CD4-positive, CD25-positive, alpha-beta regulatory T cell (primary cell): ENCODE measurements around the gene DCLK2. TPM values are rescaled to one million over a fixed set of nuclear protein-coding genes. Genes with fewer than 3 reads are reported as not detected.

Experiments used
- ATAC-seq, 2 donors: fragments of 150-1000 bp; cut with Tn5 transposase; one replicate each; pipeline ENCODE4 v1.10.0; 2021; ENCODE audit warnings: low read depth in 2 of 2, moderate number of reproducible peaks in 2 of 2, moderate library complexity in 1 of 2
- DNase-seq, 3 donors: peaks; one replicate each; pipeline versions ENCODE4 v3.0.0 to v3.0.0-alpha.2; 2012 to 2022; ENCODE audit warnings: mixed read lengths in 1 of 3
- H3K27ac ChIP-seq: one replicate; pipeline ENCODE4 v1.7.0; 2013; ENCODE audit warnings: mild to moderate bottlenecking, low read length; ENCODE audit not compliant: insufficient read depth, poor library complexity, severe bottlenecking
- H3K27me3 ChIP-seq: one replicate; pipeline ENCODE4 v1.7.0; 2013; ENCODE audit warnings: low read length; ENCODE audit not compliant: control insufficient read depth, insufficient read depth
- H3K36me3 ChIP-seq: one replicate; pipeline ENCODE4 v1.7.0; 2013; ENCODE audit warnings: mild to moderate bottlenecking, low read length, moderate library complexity; ENCODE audit not compliant: control insufficient read depth, insufficient read depth
- H3K4me1 ChIP-seq: 2 replicates; pipeline ENCODE4 v1.7.0; 2013; ENCODE audit warnings: mild to moderate bottlenecking, low read length; ENCODE audit not compliant: insufficient read depth, control insufficient read depth, poor library complexity, severe bottlenecking
- H3K4me3 ChIP-seq: one replicate; pipeline ENCODE4 v1.7.0; 2013; ENCODE audit warnings: low read depth, mild to moderate bottlenecking, low read length, moderate library complexity
- H3K9me3 ChIP-seq, 2 experiments: 1 replicate in 1 of 2; 2 replicates in 1 of 2; pipeline ENCODE4 v1.7.0; 2013; ENCODE audit warnings: low read length in 2 of 2, mild to moderate bottlenecking in 1 of 2, moderate library complexity in 1 of 2; ENCODE audit not compliant: control insufficient read depth in 2 of 2
- H3K27ac Mint-ChIP-seq, 3 donors: one replicate each; pipeline ENCODE4 v1.8.0; 2020 to 2022; ENCODE audit warnings: mild to moderate bottlenecking in 3 of 3, mixed read lengths in 3 of 3, moderate library complexity in 2 of 3
- H3K27me3 Mint-ChIP-seq: one replicate; pipeline ENCODE4 v1.8.0; 2022; ENCODE audit warnings: mild to moderate bottlenecking, mixed read lengths
- H3K36me3 Mint-ChIP-seq: one replicate; pipeline ENCODE4 v1.8.0; 2020; ENCODE audit warnings: mixed read lengths
- H3K4me1 Mint-ChIP-seq, 4 donors: one replicate each; pipeline ENCODE4 v1.8.0; 2020 to 2022; ENCODE audit warnings: mixed read lengths in 4 of 4, mild to moderate bottlenecking in 1 of 4
- H3K4me3 Mint-ChIP-seq, 4 donors: one replicate each; pipeline ENCODE4 v1.8.0; 2020 to 2022; ENCODE audit warnings: mild to moderate bottlenecking in 4 of 4, mixed read lengths in 4 of 4, moderate library complexity in 3 of 4
- H3K9me3 Mint-ChIP-seq, 7 donors: one replicate each; pipeline ENCODE4 v1.8.0; 2020 to 2022; ENCODE audit warnings: mixed read lengths in 7 of 7, mild to moderate bottlenecking in 3 of 7, moderate library complexity in 2 of 7
- polyA plus RNA-seq, 4 donors: library from polyadenylated mRNA; unstranded; fragments of 300-500 nt; fragmentation: Illumina TruSeq; gene quantifications; one replicate each; pipeline ENCODE4 v1.2.3, GENCODE V29; 2021
- total RNA-seq: library from RNA; stranded (reverse); gene quantifications from one replicate; pipeline ENCODE4 v1.2.3, GENCODE V29; 2022

DCLK2 gene
- total and polyA plus RNA-seq, 5 donors from 2014 or later: 0.12 TPM; not detected in 4

GRCh38 chr4:150253416-150253815 lies 175.2 kb downstream of the DCLK2 start:
- H3K4me3 Mint-ChIP-seq: no peak overlapping the region
- DNase-seq (no peak), ATAC-seq (peak in 1 of 2 donors; percentile 6)
- H3K27ac Mint-ChIP-seq: no peak overlapping the region
- no peaks in the 10 kb centered on the region for H3K27me3 Mint-ChIP-seq
- peaks cover 0 to 1% (median 0%) of the 10 kb centered on the region in 7 donors for H3K9me3 Mint-ChIP-seq
- Histone ChIP-seq H3K36me3 (no peaks in the 10 kb centered on the region), H3K4me1 (no peaks in the 10 kb centered on the region), H3K9me3 (no peaks in the 10 kb centered on the region), H3K27me3 (no peaks in the 10 kb centered on the region), H3K4me3 (no peak overlapping the region), H3K27ac (no peak overlapping the region)
- H3K36me3 Mint-ChIP-seq: peaks cover 3% of the 10 kb centered on the region
- H3K4me1 Mint-ChIP-seq: no peaks in the 10 kb centered on the region

DNA sequence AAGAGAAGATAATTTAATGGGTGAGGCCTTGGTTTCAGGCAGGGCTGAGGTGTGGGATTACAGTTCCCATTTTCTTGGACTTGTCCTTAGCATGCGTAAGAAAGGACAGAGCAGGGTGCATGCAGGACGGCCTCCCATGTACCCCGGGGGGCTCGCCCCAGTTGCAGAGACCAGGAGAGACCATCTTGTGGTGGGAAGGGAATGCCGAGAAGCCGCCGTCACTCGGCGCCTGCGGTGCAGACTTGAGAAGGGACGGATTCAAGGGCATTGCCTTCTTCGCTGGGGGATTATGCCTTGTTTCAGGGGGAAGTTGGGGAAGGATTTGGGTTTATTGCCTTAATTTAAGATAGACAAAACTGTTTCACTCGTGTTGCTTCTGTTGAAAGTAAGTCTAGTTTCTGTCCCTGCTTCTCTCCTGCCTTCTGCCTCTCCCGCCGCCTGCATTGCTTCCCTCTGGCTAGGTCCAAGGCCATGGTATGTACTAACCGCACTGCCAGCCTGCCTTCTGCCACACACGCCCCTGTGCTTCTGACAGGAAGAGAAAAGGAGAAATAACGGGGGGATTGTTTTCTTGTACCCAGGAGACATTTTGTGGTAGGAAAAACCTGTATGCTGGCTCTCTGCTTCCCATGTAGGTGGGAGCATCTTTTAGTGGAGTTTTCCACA lies 175.9 kb downstream of the DCLK2 start:
- Histone ChIP-seq H3K27ac (no peak overlapping the region), H3K27me3 (no peaks in the 10 kb centered on the region), H3K9me3 (no peaks in the 10 kb centered on the region), H3K4me1 (no peaks in the 10 kb centered on the region), H3K4me3 (no peak overlapping the region), H3K36me3 (no peaks in the 10 kb centered on the region)
- peaks cover 3% of the 10 kb centered on the region for H3K36me3 Mint-ChIP-seq
- no peak overlapping the region for H3K4me3 Mint-ChIP-seq
- peaks cover 0 to 1% (median 0%) of the 10 kb centered on the region in 7 donors for H3K9me3 Mint-ChIP-seq
- ATAC-seq: no peak
- no peaks in the 10 kb centered on the region for H3K4me1 Mint-ChIP-seq
- H3K27ac Mint-ChIP-seq: peak overlapping the region in 1 of 3 donors; percentile 53
- DNase-seq: no peak
- H3K27me3 Mint-ChIP-seq: no peaks in the 10 kb centered on the region

DNA sequence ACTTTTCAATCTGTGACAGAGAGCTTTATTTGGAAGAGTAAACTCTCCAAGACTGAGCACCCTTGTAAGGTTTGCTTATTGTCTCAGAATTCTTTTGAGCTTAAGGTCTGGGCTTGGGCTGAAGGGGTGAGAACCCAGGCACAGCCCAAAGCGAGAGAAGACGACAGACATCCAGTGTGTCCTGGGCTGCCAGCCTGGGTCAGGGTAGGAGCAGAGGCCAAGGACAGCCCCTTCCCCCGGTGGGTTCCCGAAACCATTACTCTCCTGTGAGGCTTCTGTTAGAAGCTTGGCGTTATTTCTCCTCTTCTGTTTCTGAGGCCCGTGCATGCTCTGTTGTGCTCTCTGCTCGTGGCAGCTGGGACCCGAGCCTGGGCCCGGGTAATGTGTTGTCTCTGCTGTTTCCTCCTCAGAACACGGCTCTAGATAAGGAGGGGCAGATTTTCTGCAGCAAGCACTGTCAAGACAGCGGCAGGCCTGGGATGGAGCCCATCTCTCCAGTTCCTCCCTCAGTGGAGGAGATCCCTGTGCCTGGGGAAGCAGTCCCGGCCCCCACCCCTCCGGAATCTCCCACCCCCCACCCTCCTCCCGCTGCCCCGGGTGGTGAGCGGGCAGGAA lies 177.5 kb downstream of the DCLK2 start:
- Mint-ChIP-seq H3K36me3 (peaks cover 8% of the 10 kb centered on the region), H3K4me1 (peaks cover 0 to 3% (median 0%) of the 10 kb centered on the region in 4 donors), H3K27ac (no peak overlapping the region), H3K4me3 (no peak overlapping the region), H3K9me3 (peaks cover 0 to 1% (median 0%) of the 10 kb centered on the region in 7 donors), H3K27me3 (no peaks in the 10 kb centered on the region)
- ATAC-seq (no peak), DNase-seq (no peak)
- no peaks in the 10 kb centered on the region for H3K4me1 ChIP-seq
- H3K9me3 ChIP-seq: no peaks in the 10 kb centered on the region
- H3K27ac ChIP-seq: no peak overlapping the region
- no peak overlapping the region for H3K4me3 ChIP-seq
- no peaks in the 10 kb centered on the region for H3K36me3 ChIP-seq
- H3K27me3 ChIP-seq: no peaks in the 10 kb centered on the region

- no peak overlapping the region for H3K4me3 Mint-ChIP-seq
- DNase-seq (no peak), ATAC-seq (no peak)
- H3K9me3 ChIP-seq: no peaks in the 10 kb centered on the region
- peak overlapping the region in 2 of 3 donors; percentile 47 to 55 for H3K27ac Mint-ChIP-seq
- no peak overlapping the region for H3K27ac ChIP-seq
- peaks cover 8% of the 10 kb centered on the region for H3K36me3 Mint-ChIP-seq
- peaks cover 0 to 1% (median 0%) of the 10 kb centered on the region in 7 donors for H3K9me3 Mint-ChIP-seq
- no peaks in the 10 kb centered on the region for H3K36me3 ChIP-seq
- H3K4me3 ChIP-seq: no peak overlapping the region
- no peaks in the 10 kb centered on the region for H3K27me3 Mint-ChIP-seq
- H3K4me1 Mint-ChIP-seq: peaks cover 0 to 3% (median 0%) of the 10 kb centered on the region in 4 donors
- no peaks in the 10 kb centered on the region for H3K27me3 ChIP-seq
- no peaks in the 10 kb centered on the region for H3K4me1 ChIP-seq
These were observed 178.0 kb downstream of the DCLK2 start for GRCh38 chr4:150256225-150256620.

DNA sequence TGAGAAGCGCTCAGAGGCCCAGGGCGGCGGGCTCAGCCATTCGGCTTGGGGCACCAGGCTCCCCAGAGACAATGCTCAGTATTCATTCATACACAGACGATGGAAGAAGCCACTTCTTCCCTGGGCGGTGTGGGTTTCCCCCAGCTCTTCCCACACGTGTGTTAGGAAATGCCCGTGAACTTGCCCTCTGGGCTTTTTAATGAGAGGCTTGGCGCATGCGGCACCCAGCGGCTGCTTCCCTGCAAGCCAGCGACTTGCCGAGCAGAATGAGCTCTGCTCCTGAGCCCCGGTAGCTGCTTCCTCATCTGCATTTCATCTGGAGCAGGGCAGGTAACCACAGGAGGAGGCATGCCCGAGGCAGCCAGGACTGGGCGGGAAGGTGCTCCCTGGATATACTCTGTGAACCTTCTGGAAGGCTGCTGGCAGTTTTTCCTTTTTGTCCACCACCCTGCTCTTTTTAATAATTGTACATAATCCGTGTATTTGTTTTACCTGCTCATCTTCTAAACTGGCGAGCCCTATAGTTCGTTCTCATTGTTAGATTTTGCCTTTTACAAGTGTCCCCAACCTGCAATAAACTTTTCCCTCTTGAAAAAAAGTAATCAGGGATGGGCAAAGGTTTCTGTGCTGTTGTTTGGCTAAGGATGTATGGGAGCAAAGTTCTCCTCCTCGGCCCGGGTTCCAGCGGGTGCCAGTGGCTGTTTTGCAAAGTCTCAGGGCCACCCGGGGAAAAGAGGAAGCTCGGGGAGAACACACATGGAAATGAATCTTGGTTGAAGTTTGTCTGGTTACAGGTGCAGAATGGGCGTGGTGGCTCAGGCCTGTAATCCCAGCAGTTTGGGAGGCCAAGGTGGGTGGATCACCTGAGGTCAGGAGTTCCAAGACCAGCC lies 178.8 kb downstream of the DCLK2 start:
- ATAC-seq (no peak), DNase-seq (no peak)
- H3K9me3 Mint-ChIP-seq: peaks cover 0 to 1% (median 0%) of the 10 kb centered on the region in 7 donors
- H3K27me3 Mint-ChIP-seq: no peaks in the 10 kb centered on the region
- Histone ChIP-seq H3K4me1 (no peaks in the 10 kb centered on the region), H3K36me3 (no peaks in the 10 kb centered on the region), H3K4me3 (no peak overlapping the region), H3K9me3 (no peaks in the 10 kb centered on the region), H3K27me3 (no peaks in the 10 kb centered on the region), H3K27ac (no peak overlapping the region)
- peak overlapping the region in 1 of 3 donors; percentile 47 for H3K27ac Mint-ChIP-seq
- H3K36me3 Mint-ChIP-seq: peaks cover 8% of the 10 kb centered on the region
- H3K4me1 Mint-ChIP-seq: peaks cover 0 to 3% (median 0%) of the 10 kb centered on the region in 4 donors
- no peak overlapping the region for H3K4me3 Mint-ChIP-seq

DNA sequence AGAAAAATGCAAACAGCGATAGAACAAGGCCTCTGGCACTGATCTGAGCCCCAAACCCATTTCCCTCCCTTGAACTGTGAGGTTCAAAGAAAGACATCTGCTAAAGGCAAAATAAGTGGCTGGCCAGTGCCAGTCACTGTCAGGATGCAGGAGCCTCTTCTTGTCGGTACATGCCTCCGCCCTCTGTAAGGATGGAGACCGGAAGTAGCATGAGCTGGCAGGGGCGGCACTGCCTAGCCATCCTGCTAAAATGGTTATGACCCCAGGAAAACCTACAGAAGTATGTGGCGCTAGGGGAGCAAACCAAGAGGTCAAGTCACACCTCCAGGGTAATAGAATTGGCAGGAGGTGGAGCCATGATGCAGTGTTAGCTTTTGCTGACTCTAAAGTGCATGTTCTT lies 180.3 kb downstream of the DCLK2 start:
- Mint-ChIP-seq H3K9me3 (no peaks in the 10 kb centered on the region), H3K36me3 (peaks cover 8% of the 10 kb centered on the region), H3K4me1 (peaks cover 0 to 3% (median 0%) of the 10 kb centered on the region in 4 donors), H3K27ac (no peak overlapping the region), H3K27me3 (no peaks in the 10 kb centered on the region), H3K4me3 (no peak overlapping the region)
- no peaks in the 10 kb centered on the region for H3K27me3 ChIP-seq
- H3K27ac ChIP-seq: no peak overlapping the region
- no peaks in the 10 kb centered on the region for H3K36me3 ChIP-seq
- DNase-seq: no peak
- no peaks in the 10 kb centered on the region for H3K4me1 ChIP-seq
- H3K9me3 ChIP-seq: no peaks in the 10 kb centered on the region
- H3K4me3 ChIP-seq: no peak overlapping the region
- no peak for ATAC-seq

GRCh38 chr4:150259861-150260567 lies 181.8 kb downstream of the DCLK2 start:
- H3K4me3 Mint-ChIP-seq: no peak overlapping the region
- H3K4me3 ChIP-seq: no peak overlapping the region
- peak overlapping the region in 2 of 3 donors; percentile 31 to 45 for H3K27ac Mint-ChIP-seq

More at GRCh38 chr4:150259861-150260567, 181.8 kb downstream of the DCLK2 start:
- H3K4me1 Mint-ChIP-seq: peaks cover 0 to 3% (median 0%) of the 10 kb centered on the region in 4 donors
- Histone ChIP-seq H3K4me1 (no peaks in the 10 kb centered on the region), H3K27ac (no peak overlapping the region), H3K9me3 (no peaks in the 10 kb centered on the region), H3K27me3 (no peaks in the 10 kb centered on the region), H3K36me3 (peaks cover 6% of the 10 kb centered on the region)
- peaks cover 22% of the 10 kb centered on the region for H3K36me3 Mint-ChIP-seq
- ATAC-seq: no peak
- H3K9me3 Mint-ChIP-seq: no peaks in the 10 kb centered on the region
- no peak for DNase-seq
- no peaks in the 10 kb centered on the region for H3K27me3 Mint-ChIP-seq
